ENCODE results near the gene CCDC194. TPM values are rescaled to one million over a fixed set of nuclear protein-coding genes. Genes with fewer than 3 reads are reported as not detected.

The CCDC194 gene
- polyA plus RNA-seq, 1 experiment = not detected

DNA sequence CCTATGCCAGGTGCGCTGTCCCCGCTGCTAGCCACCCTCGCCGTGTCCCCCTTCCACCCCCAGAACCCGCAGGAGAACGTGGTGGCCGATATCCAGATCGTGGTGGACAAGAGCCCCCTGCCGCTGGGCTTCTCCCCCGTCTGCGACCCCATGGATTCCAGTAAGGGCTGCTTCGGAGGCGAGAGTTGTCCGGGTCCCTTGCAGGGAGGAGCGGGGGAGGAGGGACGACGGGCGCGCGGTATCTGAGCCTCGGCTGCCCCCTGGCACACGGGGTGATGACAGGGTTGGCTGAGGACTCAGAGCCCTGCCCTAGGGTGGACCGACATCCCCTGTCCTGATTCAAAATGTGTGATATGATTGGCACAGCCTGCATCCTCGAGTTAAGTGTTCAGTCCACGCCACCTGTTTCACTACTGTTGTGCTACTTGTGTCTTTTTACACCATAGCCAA is 26.5 kb upstream of the CCDC194 start:
- no peaks in the 10 kb centered on the region for H3K27me3 ChIP-seq (ENCODE audit: control insufficient read depth, insufficient read depth, low read length)
- peak overlapping the region; percentile 91 for H3K4me3 ChIP-seq (ENCODE audit: low read depth, low read length)
- H3K36me3 ChIP-seq (ENCODE audit: control insufficient read depth, insufficient read depth, low read length) = peaks cover 5% of the 10 kb centered on the region
- TF ChIP-seq CTCF (IDR thresholded peaks at IDR 0.05; ENCODE audit: insufficient read depth, low read depth, low read length) = peak; percentile 24; the same call in 1 of the 2 replicates
- CTCF ChIA-PET = interaction anchor here (1.0 kb wide), 1 partner anchor 34 kb away, joined by 3 read pairs; no protein-coding TSS in a partner anchor
- POLR2A ChIA-PET = interaction anchor here (0.5 kb wide), 1 partner anchor 619 kb away, joined by 3 read pairs; no protein-coding TSS in a partner anchor
- no peak for DNase-seq (ENCODE audit: low read depth)

- POLR2A ChIA-PET = interaction anchor here (0.5 kb wide), 2 partner anchors 50 to 620 kb away, joined by 3 read pairs; partner anchors contain the start of gene SLC27A1
- H3K27me3 ChIP-seq (ENCODE audit: control insufficient read depth, insufficient read depth, low read length) = no peaks in the 10 kb centered on the region
- CTCF ChIA-PET = interaction anchor here (0.8 to 1.4 kb wide), 6 partner anchors 8 to 133 kb away, joined by 3 to 6 read pairs (median 3); no protein-coding TSS in a partner anchor
- no peak for TF ChIP-seq CTCF (IDR thresholded peaks at IDR 0.05; ENCODE audit: insufficient read depth, low read depth, low read length)
- peak within 1 kb of the TSS; percentile 91 for H3K4me3 ChIP-seq (ENCODE audit: low read depth, low read length)
- peaks cover 5% of the 10 kb centered on the region for H3K36me3 ChIP-seq (ENCODE audit: control insufficient read depth, insufficient read depth, low read length)
- peak; percentile 98 for DNase-seq (ENCODE audit: low read depth)
Observed at GRCh38 chr19:17419621-17420474, 25.9 kb upstream of the CCDC194 start, which contains the start of gene MVB12A. Gene MVB12A (plus strand): TSS chr19:17420047. CDS start chr19:17420136, 89 bp downstream.

DNA sequence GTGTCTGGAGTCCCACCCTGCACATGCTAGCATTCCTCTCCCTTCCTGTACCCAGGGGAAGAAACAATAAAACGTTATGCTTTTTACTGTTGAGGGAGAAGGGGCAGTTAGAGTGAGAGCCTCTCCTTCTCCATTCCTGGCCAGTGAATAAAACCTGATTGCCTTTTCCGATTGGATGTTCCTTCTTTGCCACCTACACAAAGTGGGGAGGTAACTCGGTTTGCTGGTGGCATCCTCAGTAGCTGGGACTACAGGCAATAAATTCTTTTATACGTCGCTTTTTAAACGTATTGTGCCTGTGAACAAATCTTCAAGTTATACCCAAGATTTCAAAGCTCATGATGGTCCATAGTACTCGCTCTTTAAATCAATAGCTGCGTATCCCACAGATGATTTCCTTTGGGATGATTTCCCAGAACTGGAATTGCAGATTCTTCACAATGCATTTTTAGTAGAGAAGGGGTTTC is 25.2 kb upstream of the CCDC194 start:
- Histone ChIP-seq H3K36me3 (ENCODE audit: control insufficient read depth, insufficient read depth, low read length) (peaks cover 5% of the 10 kb centered on the region), H3K4me3 (ENCODE audit: low read depth, low read length) (peak overlapping the region; percentile 47), H3K27me3 (ENCODE audit: control insufficient read depth, insufficient read depth, low read length) (0 out of 2 replicates have a peak, but pooled peaks cover under 1% of the 10 kb centered on the region)
- TF ChIP-seq CTCF (IDR thresholded peaks at IDR 0.05; ENCODE audit: insufficient read depth, low read depth, low read length) = no peak
- ChIA-PET CTCF (interaction anchor here (0.8 to 1.4 kb wide), 5 partner anchors 8 to 46 kb away, joined by 3 to 6 read pairs (median 3); no protein-coding TSS in a partner anchor), POLR2A (interaction anchor here (0.5 kb wide), 1 partner anchor 51 kb away, joined by 3 read pairs; the partner anchor contains the start of gene SLC27A1)
- DNase-seq (ENCODE audit: low read depth) = no peak

DNA sequence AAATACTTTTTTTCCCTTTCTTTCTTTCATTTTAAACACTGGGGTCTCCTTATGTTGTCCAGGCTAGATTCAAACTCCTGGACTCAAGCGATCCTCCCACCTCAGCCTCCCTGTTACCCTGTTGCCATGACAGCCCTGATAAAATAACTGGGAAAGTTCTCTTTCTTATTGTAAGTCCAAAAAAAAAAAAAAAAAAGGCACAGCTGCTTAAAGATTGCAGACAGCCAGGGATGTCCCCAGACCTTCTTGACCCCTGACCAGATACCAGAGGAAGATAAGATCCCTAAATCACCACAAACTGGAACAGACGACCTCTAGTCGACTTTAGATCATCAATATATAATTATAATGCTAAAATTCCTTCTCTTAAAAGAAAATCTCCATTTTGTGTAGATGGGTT is 24.7 kb upstream of the CCDC194 start:
- CTCF ChIA-PET = interaction anchor here (1.0 to 1.4 kb wide), 2 partner anchors 22 to 29 kb away, joined by 3 to 6 read pairs; no protein-coding TSS in a partner anchor
- H3K27me3 ChIP-seq (ENCODE audit: control insufficient read depth, insufficient read depth, low read length) = 0 out of 2 replicates have a peak, but pooled peaks cover 1% of the 10 kb centered on the region
- H3K4me3 ChIP-seq (ENCODE audit: low read depth, low read length) = no peak overlapping the region
- POLR2A ChIA-PET = no interaction called here
- TF ChIP-seq CTCF (IDR thresholded peaks at IDR 0.05; ENCODE audit: insufficient read depth, low read depth, low read length) = no peak
- DNase-seq (ENCODE audit: low read depth) = no peak
- H3K36me3 ChIP-seq (ENCODE audit: control insufficient read depth, insufficient read depth, low read length) = peaks cover 5% of the 10 kb centered on the region

DNA sequence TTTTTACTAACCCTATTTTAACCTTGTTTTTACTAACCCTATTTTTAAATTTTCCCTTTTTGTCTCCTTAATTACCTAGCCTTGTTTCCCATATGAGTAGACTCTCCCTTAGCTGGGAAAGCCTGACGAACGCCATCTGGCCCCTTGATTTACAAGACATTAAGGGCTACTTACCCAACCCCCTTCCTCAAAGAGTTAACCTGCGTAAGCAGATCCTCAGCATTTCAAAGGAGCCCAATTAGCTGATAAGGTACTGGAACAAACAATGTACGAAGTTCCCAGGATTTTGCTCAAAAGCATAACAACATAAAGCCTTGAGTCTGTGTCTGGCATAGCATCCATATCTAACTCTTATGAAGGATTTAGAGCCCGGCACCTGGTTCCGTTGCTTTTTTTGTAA is 21.1 kb upstream of the CCDC194 start:
- TF ChIP-seq CTCF (IDR thresholded peaks at IDR 0.05; ENCODE audit: insufficient read depth, low read depth, low read length) = no peak
- POLR2A ChIA-PET = no interaction called here
- Histone ChIP-seq H3K27me3 (ENCODE audit: control insufficient read depth, insufficient read depth, low read length) (0 out of 2 replicates have a peak, but pooled peaks cover 1% of the 10 kb centered on the region), H3K4me3 (ENCODE audit: low read depth, low read length) (no peak overlapping the region), H3K36me3 (ENCODE audit: control insufficient read depth, insufficient read depth, low read length) (no peaks in the 10 kb centered on the region)
- DNase-seq (ENCODE audit: low read depth) = no peak
- CTCF ChIA-PET = no interaction called here
